HepG2 (cell line): Measurements from ENCODE around the gene GPX2. TPM values are rescaled to one million over a fixed set of nuclear protein-coding genes. Genes with fewer than 3 reads are reported as not detected.

Experiments
- CHCHD3 ChIP-seq: sonication (generic); formaldehyde crosslinking; IDR thresholded peaks from 2 replicates; pipeline ENCODE4 v1.8.0; 2022; ENCODE audit warnings: mild to moderate bottlenecking, missing genetic modification reagents, moderate library complexity
- CSRNP2 ChIP-seq: sonication (generic); formaldehyde crosslinking; conservative IDR thresholded peaks from 2 replicates; pipeline ENCODE4 v1.8.0; 2022; ENCODE audit warnings: low read depth, missing genetic modification reagents
- DNMT1 ChIP-seq: sonication (generic); formaldehyde crosslinking; IDR thresholded peaks from 2 replicates; pipeline ENCODE4 v1.5.1; 2020; ENCODE audit warnings: mild to moderate bottlenecking, missing genetic modification reagents
- HMGXB3 ChIP-seq: sonication (generic); formaldehyde crosslinking; IDR thresholded peaks from 2 replicates; pipeline ENCODE4 v1.4.0; 2020; ENCODE audit warnings: missing genetic modification reagents, borderline replicate concordance
- ISX ChIP-seq: sonication (generic); formaldehyde crosslinking; conservative IDR thresholded peaks from 2 replicates; pipeline ENCODE4 v1.5.0; 2020; ENCODE audit warnings: missing genetic modification reagents
- RBM39 ChIP-seq: fragments of 200-400 bp; formaldehyde crosslinking; IDR thresholded peaks from one replicate; pipeline ENCODE4 v1.6.1; 2018; ENCODE audit warnings: antibody characterized with exemption, mild to moderate bottlenecking, low read depth, low read length; ENCODE audit not compliant: poor library complexity, severe bottlenecking
- REL ChIP-seq: sonication (generic); formaldehyde crosslinking; conservative IDR thresholded peaks from 2 replicates; pipeline ENCODE4 v1.8.0; 2022; ENCODE audit warnings: mild to moderate bottlenecking, missing genetic modification reagents, moderate library complexity
- RELA ChIP-seq: sonication (generic); formaldehyde crosslinking; IDR thresholded peaks from 2 replicates; pipeline ENCODE4 v1.4.0; 2020; ENCODE audit warnings: missing genetic modification reagents
- SP5 ChIP-seq: IDR thresholded peaks from 2 replicates; pipeline ENCODE4 v1.6.1; 2016; ENCODE audit warnings: low read depth, borderline replicate concordance
- SRSF9 ChIP-seq: fragments of 200-400 bp; formaldehyde crosslinking; IDR thresholded peaks from 2 replicates; pipeline ENCODE4 v1.6.1; 2018; ENCODE audit warnings: borderline replicate concordance, mild to moderate bottlenecking, low read depth, low read length; ENCODE audit not compliant: insufficient read depth, poor library complexity, severe bottlenecking
- STAT5B ChIP-seq: sonication (generic); formaldehyde crosslinking; IDR thresholded peaks from 2 replicates; pipeline ENCODE4 v1.4.0; 2020; ENCODE audit warnings: missing genetic modification reagents
- ZFP37 ChIP-seq: sonication (generic); formaldehyde crosslinking; IDR thresholded peaks from 2 replicates; pipeline ENCODE4 v1.4.0; 2020; ENCODE audit warnings: missing genetic modification reagents, borderline replicate concordance
- ZNF431 ChIP-seq: sonication (generic); formaldehyde crosslinking; IDR thresholded peaks from 2 replicates; pipeline ENCODE4 v1.9.0; 2022; ENCODE audit warnings: missing genetic modification reagents, low read depth, mild to moderate bottlenecking, borderline replicate concordance
- ZNF501 ChIP-seq: sonication (generic); formaldehyde crosslinking; IDR thresholded peaks from 2 replicates; pipeline ENCODE4 v1.5.1; 2020; ENCODE audit warnings: mild to moderate bottlenecking, moderate library complexity, missing genetic modification reagents
- ZNF530 ChIP-seq: sonication (generic); formaldehyde crosslinking; IDR thresholded peaks from 2 replicates; pipeline ENCODE4 v1.5.0; 2020; ENCODE audit warnings: low read depth, mild to moderate bottlenecking, missing genetic modification reagents
- ZNF615 ChIP-seq: sonication (generic); formaldehyde crosslinking; IDR thresholded peaks from 2 replicates; pipeline ENCODE4 v1.5.0; 2020; ENCODE audit warnings: mild to moderate bottlenecking, missing genetic modification reagents, borderline replicate concordance
- ZNF747 ChIP-seq: sonication (generic); formaldehyde crosslinking; IDR thresholded peaks from 2 replicates; pipeline ENCODE4 v1.8.1; 2023; ENCODE audit warnings: missing genetic modification reagents, mild to moderate bottlenecking, borderline replicate concordance
- ZNF780A ChIP-seq: sonication (generic); formaldehyde crosslinking; IDR thresholded peaks from 2 replicates; pipeline ENCODE4 v1.8.0; 2022; ENCODE audit warnings: mild to moderate bottlenecking, missing genetic modification reagents, moderate library complexity
- ZNF792 ChIP-seq: IDR thresholded peaks from 2 replicates; pipeline ENCODE4 v1.6.1; 2016
- ZNF878 ChIP-seq: sonication (generic); formaldehyde crosslinking; IDR thresholded peaks from 2 replicates; pipeline ENCODE4 v1.8.1; 2023; ENCODE audit warnings: mild to moderate bottlenecking, missing genetic modification reagents, moderate library complexity
- ZSCAN30 ChIP-seq: sonication (generic); formaldehyde crosslinking; IDR thresholded peaks from 2 replicates; pipeline ENCODE4 v1.5.0; 2020; ENCODE audit warnings: mild to moderate bottlenecking, missing genetic modification reagents
- polyA plus RNA-seq, 8 experiments: library from polyadenylated mRNA; depleted of rRNA in 3 of 8; stranded (reverse) in 7 of 8; unstranded in 1 of 8; fragments of >200 nt; fragmentation: Illumina TruSeq in 4 of 8; extraction: Trizol in 4 of 8; gene quantifications; 2 replicates each; pipeline versions ENCODE4 v1.2.1 to v1.2.3, GENCODE V29; 2011 to 2016; ENCODE audit warnings: low read depth in 4 of 8, missing spikeins in 1 of 8, mixed read lengths in 1 of 8; ENCODE audit not compliant: insufficient read depth in 1 of 8
- total RNA-seq, 5 experiments: library from RNA; depleted of rRNA; stranded (reverse); fragments of >200 nt; fragmentation: Illumina TruSeq; extraction: Trizol; gene quantifications; 2 replicates each; pipeline ENCODE4 v1.2.3, GENCODE V29; 2016; ENCODE audit warnings: low read depth in 1 of 5
- TF ChIP-seq, protein P1 (sequence below): sonication (generic); formaldehyde crosslinking; IDR thresholded peaks from 2 replicates; pipeline ENCODE4 v1.5.0; 2020; ENCODE audit warnings: mild to moderate bottlenecking, missing genetic modification reagents

GPX2 gene
- total and polyA plus RNA-seq, 2 of the 13 experiments (the other 11 are each of a cell fraction or from before 2014, with no cell fraction given): 526 to 674 TPM

DNA sequence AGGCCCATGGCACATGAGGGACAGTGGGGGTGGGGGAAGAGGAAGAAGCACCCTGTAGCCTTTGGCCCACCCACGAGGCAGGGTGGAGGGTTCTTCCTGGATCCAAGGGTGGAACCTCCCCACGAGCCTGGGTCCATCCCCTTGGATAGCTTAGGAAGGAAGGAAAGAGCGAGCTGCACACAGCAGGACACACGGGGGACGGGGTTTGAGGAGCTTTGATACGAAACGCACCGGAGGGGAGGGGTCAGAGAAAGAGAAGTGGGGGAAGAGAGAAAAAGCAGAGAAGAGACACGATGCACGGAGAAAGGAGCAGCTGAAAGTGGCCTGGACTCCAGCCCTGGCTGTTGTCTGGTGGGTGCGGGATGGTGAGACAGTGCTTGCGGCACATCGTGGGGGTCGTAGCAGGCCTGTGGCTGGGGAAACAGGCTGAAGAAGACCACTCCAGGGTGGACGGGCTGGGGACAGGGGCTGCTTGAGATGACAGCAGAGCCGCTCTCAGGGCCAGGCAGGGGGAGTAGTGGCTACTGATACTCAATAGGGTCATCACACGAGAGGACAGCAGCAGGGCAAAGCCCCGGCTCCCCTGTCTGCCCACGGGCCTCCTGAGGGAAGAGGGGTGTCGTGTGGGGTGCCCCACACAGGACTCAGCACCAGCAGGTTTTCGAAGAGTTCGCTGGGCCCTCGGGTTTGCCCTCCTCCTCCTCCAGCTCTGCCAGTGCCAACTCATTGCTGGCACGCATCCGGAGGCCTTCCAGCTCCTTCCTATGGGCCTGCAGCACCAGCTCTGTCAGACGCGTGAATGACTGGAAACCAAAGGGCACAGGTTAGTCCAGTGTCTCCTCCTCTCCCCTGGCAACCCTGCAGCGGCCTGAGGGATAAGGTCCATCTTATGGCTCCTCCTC, 5.4 kb upstream of the GPX2 start (continued):
- TF ChIP-seq, protein P1, sequence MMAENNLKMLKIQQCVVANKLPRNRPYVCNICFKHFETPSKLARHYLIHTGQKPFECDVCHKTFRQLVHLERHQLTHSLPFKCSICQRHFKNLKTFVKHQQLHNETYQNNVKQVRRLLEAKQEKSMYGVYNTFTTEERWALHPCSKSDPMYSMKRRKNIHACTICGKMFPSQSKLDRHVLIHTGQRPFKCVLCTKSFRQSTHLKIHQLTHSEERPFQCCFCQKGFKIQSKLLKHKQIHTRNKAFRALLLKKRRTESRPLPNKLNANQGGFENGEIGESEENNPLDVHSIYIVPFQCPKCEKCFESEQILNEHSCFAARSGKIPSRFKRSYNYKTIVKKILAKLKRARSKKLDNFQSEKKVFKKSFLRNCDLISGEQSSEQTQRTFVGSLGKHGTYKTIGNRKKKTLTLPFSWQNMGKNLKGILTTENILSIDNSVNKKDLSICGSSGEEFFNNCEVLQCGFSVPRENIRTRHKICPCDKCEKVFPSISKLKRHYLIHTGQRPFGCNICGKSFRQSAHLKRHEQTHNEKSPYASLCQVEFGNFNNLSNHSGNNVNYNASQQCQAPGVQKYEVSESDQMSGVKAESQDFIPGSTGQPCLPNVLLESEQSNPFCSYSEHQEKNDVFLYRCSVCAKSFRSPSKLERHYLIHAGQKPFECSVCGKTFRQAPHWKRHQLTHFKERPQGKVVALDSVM: no peak
- TF ChIP-seq ZNF530 (CRISPR knock-in tag): no peak
- TF ChIP-seq SP5 (CRISPR knock-in tag): peak; percentile 94
- TF ChIP-seq ZSCAN30 (CRISPR knock-in tag): no peak
- TF ChIP-seq ZNF878 (CRISPR knock-in tag): no peak
- TF ChIP-seq RELA (CRISPR knock-in tag): no peak
- no peak for TF ChIP-seq ZNF615 (CRISPR knock-in tag)
- no peak for TF ChIP-seq ZNF747 (CRISPR knock-in tag)
- no peak for TF ChIP-seq ZNF780A (CRISPR knock-in tag)
- TF ChIP-seq SRSF9: no peak
- TF ChIP-seq CHCHD3 (CRISPR knock-in tag): no peak
- TF ChIP-seq STAT5B (CRISPR knock-in tag): no peak
- no peak for TF ChIP-seq ZNF501 (CRISPR knock-in tag)
- TF ChIP-seq DNMT1: no peak
- no peak for TF ChIP-seq RBM39
- no peak for TF ChIP-seq CSRNP2 (CRISPR knock-in tag)
- TF ChIP-seq ISX (CRISPR knock-in tag): no peak
- TF ChIP-seq ZNF792 (CRISPR knock-in tag): 0 out of 2 replicates have a peak, but pooled peaks have one; percentile 32
- TF ChIP-seq HMGXB3 (CRISPR knock-in tag): no peak
- no peak for TF ChIP-seq REL (CRISPR knock-in tag)
- TF ChIP-seq ZNF431: no peak
- no peak for TF ChIP-seq ZFP37 (CRISPR knock-in tag)
